Neural cell (in vitro differentiated cells): ENCODE measurements around the gene IL17B. TPM values are rescaled to one million over a fixed set of nuclear protein-coding genes. Genes with fewer than 3 reads are reported as not detected.

Experiments
- H2AFZ ChIP-seq: fragments of 200-600, 300-800 bp; sonication (generic), shearing (Covaris generic); 2 replicates; pipeline ENCODE4 v1.6.0; 2014; ENCODE audit warnings: low read depth, mild to moderate bottlenecking, antibody characterized with exemption, low read length, moderate library complexity
- H3F3A ChIP-seq: fragments of 200-600 bp; shearing (Covaris generic); 2 replicates; pipeline ENCODE4 v1.6.1; 2016; ENCODE audit warnings: mild to moderate bottlenecking, moderate library complexity, mixed read lengths, antibody characterized with exemption, low read length; ENCODE audit not compliant: insufficient read depth, poor library complexity, severe bottlenecking
- H3K27ac ChIP-seq: fragments of 200-600, 300-800 bp; sonication (generic), shearing (Covaris generic); 2 replicates; pipeline ENCODE4 v1.5.1; 2014; ENCODE audit warnings: mild to moderate bottlenecking, low read length, moderate library complexity
- H3K27me3 ChIP-seq: fragments of 300-800, 200-600 bp; sonication (generic), shearing (Covaris generic); 2 replicates; pipeline ENCODE4 v1.6.0; 2014; ENCODE audit warnings: mild to moderate bottlenecking, low read depth, low read length, moderate library complexity; ENCODE audit not compliant: insufficient read depth
- H3K36me3 ChIP-seq: fragments of 300-800, 200-600 bp; sonication (generic), shearing (Covaris generic); 2 replicates; pipeline ENCODE4 v1.5.1; 2014; ENCODE audit warnings: mild to moderate bottlenecking, antibody characterized with exemption, low read length, moderate library complexity; ENCODE audit not compliant: insufficient read depth
- H3K4me2 ChIP-seq: fragments of 300-800, 200-600 bp; sonication (generic), shearing (Covaris generic); 2 replicates; pipeline ENCODE4 v1.6.0; 2014; ENCODE audit warnings: mild to moderate bottlenecking, low read length
- H3K4me3 ChIP-seq: fragments of 300-800, 200-600 bp; sonication (generic), shearing (Covaris generic); 2 replicates; pipeline ENCODE4 v1.5.1; 2014; ENCODE audit warnings: mild to moderate bottlenecking, low read length, moderate library complexity
- H3K79me2 ChIP-seq: fragments of 200-600 bp; shearing (Covaris generic); replicated peaks from 2 replicates; pipeline ENCODE4 v1.6.0; 2014; ENCODE audit warnings: mild to moderate bottlenecking, low read length, moderate library complexity; ENCODE audit not compliant: insufficient read depth
- H3K9ac ChIP-seq: fragments of 300-800, 200-600 bp; sonication (generic), shearing (Covaris generic); 2 replicates; pipeline ENCODE4 v1.6.1; 2016; ENCODE audit warnings: mild to moderate bottlenecking, low read length, mixed read lengths
- H3K9me2 ChIP-seq: fragments of 200-600 bp; shearing (Covaris generic); 2 replicates; pipeline ENCODE4 v1.6.1; 2016; ENCODE audit warnings: mild to moderate bottlenecking, low read length, mixed read lengths; ENCODE audit not compliant: insufficient read depth
- H3K9me3 ChIP-seq: fragments of 200-600, 300-800 bp; sonication (generic), shearing (Covaris generic); 2 replicates; pipeline ENCODE4 v1.6.1; 2016; ENCODE audit warnings: mild to moderate bottlenecking, mixed run types, low read length, moderate library complexity, mixed read lengths
- H4K20me1 ChIP-seq: fragments of 200-600 bp; shearing (Covaris generic); 2 replicates; pipeline ENCODE4 v1.6.1; 2016; ENCODE audit warnings: mild to moderate bottlenecking, mixed run types; ENCODE audit not compliant: insufficient read depth
- CTCF ChIP-seq: fragments of 450-650 bp; IDR thresholded peaks from 2 replicates; pipeline ENCODE4 v1.5.1; 2014; ENCODE audit warnings: antibody characterized with exemption, mild to moderate bottlenecking, moderate library complexity; ENCODE audit not compliant: poor library complexity, severe bottlenecking
- POLR2AphosphoS5 ChIP-seq: IDR thresholded peaks from 2 replicates; pipeline ENCODE4 v1.6.1; 2012
- REST ChIP-seq: IDR thresholded peaks from 2 replicates; pipeline ENCODE4 v1.6.1; 2012; ENCODE audit warnings: borderline replicate concordance
- SMC3 ChIP-seq: fragments of 450-650 bp; conservative IDR thresholded peaks from 2 replicates; pipeline ENCODE4 v1.6.1; 2014; ENCODE audit warnings: antibody characterized with exemption, mild to moderate bottlenecking, moderate library complexity; ENCODE audit not compliant: poor library complexity
- TAF1 ChIP-seq: IDR thresholded peaks from 2 replicates; pipeline ENCODE4 v1.6.1; 2012; ENCODE audit warnings: low read depth
- polyA plus RNA-seq: library from polyadenylated mRNA; depleted of rRNA; stranded (reverse); fragments of >200 nt; gene quantifications from 2 replicates; pipeline ENCODE4 v1.2.3, GENCODE V29; 2014

The IL17B gene
- polyA plus RNA-seq, 1 donor from 2014 or later, result not detected

GRCh38 chr5:149372076-149372795 is 6.9 kb downstream of the IL17B start:
- H3K4me3 ChIP-seq, result no peak overlapping the region
- H3K9me2 ChIP-seq, result no peaks in the 10 kb centered on the region
- H3K9me3 ChIP-seq, result no peaks in the 10 kb centered on the region
- H3K36me3 ChIP-seq, result no peaks in the 10 kb centered on the region
- no peaks in the 10 kb centered on the region for H3K79me2 ChIP-seq
- no peak overlapping the region for H3K27ac ChIP-seq
- no peaks in the 10 kb centered on the region for H3F3A ChIP-seq
- no peaks in the 10 kb centered on the region for H3K27me3 ChIP-seq
- no peaks in the 10 kb centered on the region for H4K20me1 ChIP-seq
- TF ChIP-seq SMC3, result no peak
- no peak overlapping the region for H2AFZ ChIP-seq
- H3K9ac ChIP-seq, result no peak overlapping the region
- H3K4me2 ChIP-seq, result no peak overlapping the region

GRCh38 chr5:149371296-149371962 is 7.7 kb downstream of the IL17B start:
- Histone ChIP-seq H3K79me2 (no peaks in the 10 kb centered on the region), H3K36me3 (no peaks in the 10 kb centered on the region), H3K9ac (no peak overlapping the region), H2AFZ (no peak overlapping the region), H3K27ac (no peak overlapping the region), H3K9me2 (no peaks in the 10 kb centered on the region), H3K9me3 (no peaks in the 10 kb centered on the region), H3K4me2 (no peak overlapping the region), H3K27me3 (no peaks in the 10 kb centered on the region), H3F3A (no peaks in the 10 kb centered on the region), H4K20me1 (no peaks in the 10 kb centered on the region), H3K4me3 (no peak overlapping the region)
- TF ChIP-seq TAF1 (no peak), POLR2AphosphoS5 (no peak), CTCF (no peak), SMC3 (no peak)

- H3K27ac ChIP-seq, result no peak overlapping the region
- H3K4me3 ChIP-seq, result no peak overlapping the region
- no peak overlapping the region for H2AFZ ChIP-seq
- no peaks in the 10 kb centered on the region for H3K9me3 ChIP-seq
- H3K27me3 ChIP-seq, result no peaks in the 10 kb centered on the region
- H3K36me3 ChIP-seq, result no peaks in the 10 kb centered on the region
- no peak overlapping the region for H3K4me2 ChIP-seq
- no peak for TF ChIP-seq REST
- H3F3A ChIP-seq, result no peaks in the 10 kb centered on the region
- no peak overlapping the region for H3K9ac ChIP-seq
- H4K20me1 ChIP-seq, result no peaks in the 10 kb centered on the region
- H3K79me2 ChIP-seq, result no peaks in the 10 kb centered on the region
- H3K9me2 ChIP-seq, result no peaks in the 10 kb centered on the region
Measured at GRCh38 chr5:149370878-149371277, 8.2 kb downstream of the IL17B start.
